Osteoblast (primary cell): Measurements from ENCODE around the gene STRIP2. TPM values are rescaled to one million over a fixed set of nuclear protein-coding genes. Genes with fewer than 3 reads are reported as not detected.
"Not testable (repeated sequence)": the region's sequence is repeated elsewhere in the genome, so short reads cannot be mapped to it uniquely, and the experiment has no call there.

Experiments
- DNase-seq: peaks from one replicate; pipeline ENCODE4 v3.0.0; 2011; ENCODE audit warnings: low spot score, mixed read lengths; ENCODE audit not compliant: insufficient read length; ENCODE audit errors: missing footprints
- H2AFZ ChIP-seq: 2 replicates; pipeline ENCODE4 v1.6.0; 2011; ENCODE audit warnings: mild to moderate bottlenecking, low read length
- H3K27ac ChIP-seq: 2 replicates; pipeline ENCODE4 v1.5.1; 2011; ENCODE audit warnings: mild to moderate bottlenecking, low read depth, low read length, moderate library complexity
- H3K27me3 ChIP-seq: 2 replicates; pipeline ENCODE4 v1.6.0; 2012; ENCODE audit warnings: mild to moderate bottlenecking, control low read depth, inconsistent platforms, low read length, moderate library complexity; ENCODE audit not compliant: insufficient read depth
- H3K36me3 ChIP-seq: 2 replicates; pipeline ENCODE4 v1.5.1; 2011; ENCODE audit warnings: mild to moderate bottlenecking, low read length, control low read depth, moderate library complexity; ENCODE audit not compliant: insufficient read depth
- H3K4me1 ChIP-seq: 2 replicates; pipeline ENCODE4 v1.5.1; 2011; ENCODE audit warnings: mild to moderate bottlenecking, low read length, control low read depth, moderate library complexity; ENCODE audit not compliant: insufficient read depth
- H3K4me2 ChIP-seq: 2 replicates; pipeline ENCODE4 v1.6.0; 2011; ENCODE audit warnings: mild to moderate bottlenecking, low read length; ENCODE audit not compliant: insufficient read depth
- H3K4me3 ChIP-seq: fragments of 200-600 bp; sonication (generic); 3 replicates; pipeline ENCODE4 v1.5.1; 2012; ENCODE audit warnings: mild to moderate bottlenecking, low read length, inconsistent platforms; ENCODE audit not compliant: insufficient read depth
- H3K79me2 ChIP-seq: 2 replicates; pipeline ENCODE4 v1.6.0; 2012; ENCODE audit warnings: mild to moderate bottlenecking, low read length, control low read depth, inconsistent platforms; ENCODE audit not compliant: insufficient read depth
- H3K9me3 ChIP-seq: 2 replicates; pipeline ENCODE4 v1.5.1; 2011; ENCODE audit warnings: low read depth, low read length, control low read depth
- H4K20me1 ChIP-seq: 2 replicates; pipeline ENCODE4 v1.6.0; 2012; ENCODE audit warnings: mild to moderate bottlenecking, low read length, control low read depth; ENCODE audit not compliant: insufficient read depth
- CTCF ChIP-seq: IDR thresholded peaks from 2 replicates; pipeline ENCODE4 v1.5.1; 2011; ENCODE audit warnings: mild to moderate bottlenecking, low read depth, low read length, moderate library complexity; ENCODE audit errors: extremely low read depth
- total RNA-seq: library from RNA; depleted of rRNA; stranded (reverse); fragments of >200 nt; gene quantifications from 2 replicates; pipeline ENCODE4 v1.2.3, GENCODE V29; 2012

Gene STRIP2
- total RNA-seq, 1 donor = 8.3 TPM

GRCh38 chr7:129401228-129401966, 32.8 kb upstream of the STRIP2 start:
- no peaks in the 10 kb centered on the region for H3K9me3 ChIP-seq
- no peak for DNase-seq

DNA sequence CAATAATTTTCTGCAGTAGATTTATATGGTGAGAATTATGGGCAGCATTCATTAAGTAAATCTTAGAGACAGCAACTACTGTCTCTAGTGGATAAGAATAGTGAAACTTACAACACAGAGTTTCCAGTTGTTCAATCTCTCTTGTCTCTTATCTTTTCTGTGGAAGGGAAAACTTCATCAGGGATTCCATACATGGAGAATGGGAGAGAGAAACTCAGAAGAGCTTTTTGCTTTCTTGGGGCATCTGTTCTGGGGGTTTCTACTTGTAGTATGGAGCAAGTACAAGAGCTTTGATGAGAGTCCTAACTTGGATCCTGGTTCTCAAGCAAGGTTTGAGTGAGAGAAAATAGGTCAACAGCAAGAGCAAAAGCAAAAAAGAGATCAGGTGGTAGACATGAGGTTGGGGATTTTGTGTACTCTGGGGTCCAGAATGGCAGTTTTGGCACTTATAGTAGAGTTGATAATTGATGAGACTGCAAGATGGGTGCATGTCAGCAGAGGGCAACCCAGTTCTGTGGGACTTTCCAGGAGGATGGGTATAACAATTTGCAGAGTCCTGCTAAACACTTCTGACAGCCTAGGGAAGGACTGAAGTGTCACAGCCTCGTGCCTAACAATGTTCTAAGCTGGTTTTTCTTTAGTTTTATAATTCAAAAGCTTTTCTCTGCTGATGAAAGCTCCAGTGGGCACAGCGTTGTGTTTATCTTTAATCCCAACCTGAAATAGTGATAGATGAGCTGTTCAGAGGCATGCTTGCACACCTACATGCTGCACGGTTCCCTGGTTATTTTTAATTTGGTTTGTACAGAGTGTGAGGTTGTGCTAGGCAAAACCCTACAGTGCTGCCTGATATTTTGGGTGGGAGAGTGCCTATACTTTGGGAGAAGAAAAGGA, 32.0 kb upstream of the STRIP2 start:
- no peak for DNase-seq
- H3K79me2 ChIP-seq = no peaks in the 10 kb centered on the region
- no peaks in the 10 kb centered on the region for H4K20me1 ChIP-seq
- no peak overlapping the region for H3K27ac ChIP-seq
- no peak overlapping the region for H2AFZ ChIP-seq
- H3K4me1 ChIP-seq = peaks cover 10% of the 10 kb centered on the region
- H3K4me2 ChIP-seq = no peak overlapping the region
- TF ChIP-seq CTCF = peak; percentile 21
- H3K9me3 ChIP-seq = no peaks in the 10 kb centered on the region
- no peaks in the 10 kb centered on the region for H3K36me3 ChIP-seq
- H3K4me3 ChIP-seq = no peak overlapping the region
- H3K27me3 ChIP-seq = no peaks in the 10 kb centered on the region

More at GRCh38 chr7:129401228-129401966, 32.8 kb upstream of the STRIP2 start:
- Histone ChIP-seq H3K4me2 (no peak overlapping the region), H3K4me3 (no peak overlapping the region), H3K36me3 (no peaks in the 10 kb centered on the region), H3K4me1 (peaks cover 10% of the 10 kb centered on the region), H2AFZ (no peak overlapping the region), H3K27me3 (no peaks in the 10 kb centered on the region), H3K79me2 (no peaks in the 10 kb centered on the region), H4K20me1 (no peaks in the 10 kb centered on the region), H3K27ac (no peak overlapping the region)
- TF ChIP-seq CTCF = no peak

- TF ChIP-seq CTCF = no peak
- Histone ChIP-seq H3K4me3 (no peak overlapping the region), H2AFZ (no peak overlapping the region), H4K20me1 (no peaks in the 10 kb centered on the region), H3K27ac (no peak overlapping the region), H3K79me2 (no peaks in the 10 kb centered on the region), H3K36me3 (no peaks in the 10 kb centered on the region), H3K4me1 (peaks cover 10% of the 10 kb centered on the region), H3K4me2 (no peak overlapping the region), H3K27me3 (no peaks in the 10 kb centered on the region), H3K9me3 (no peaks in the 10 kb centered on the region)
- DNase-seq = no peak
These were observed 28.7 kb upstream of the STRIP2 start for GRCh38 chr7:129405527-129405926.

GRCh38 chr7:129410238-129410637, 24.0 kb upstream of the STRIP2 start:
- H3K36me3 ChIP-seq, DNase-seq, H3K4me3 ChIP-seq, H3K4me2 ChIP-seq, H3K9me3 ChIP-seq, H3K79me2 ChIP-seq, H3K4me1 ChIP-seq, H4K20me1 ChIP-seq, H2AFZ ChIP-seq, H3K27ac ChIP-seq, H3K27me3 ChIP-seq: not testable (repeated sequence)
